OCI-LY3 (cell line): Measurements from ENCODE around the gene PBRM1.

ENCODE experiments used
- EZH2phosphoT487 ChIP-seq: fragments of 200-600 bp; shearing (Covaris generic); IDR thresholded peaks from 2 replicates; pipeline ENCODE4 v1.6.1; 2018; ENCODE audit warnings: antibody characterized with exemption, mixed run types, low read depth
- TF ChIP-seq, protein P1 (sequence below): fragments of 200-600, 300-600 bp; sonication (generic); IDR thresholded peaks from 2 replicates; pipeline ENCODE4 v1.5.1; 2014; ENCODE audit warnings: antibody characterized with exemption, low read length, low read depth

DNA sequence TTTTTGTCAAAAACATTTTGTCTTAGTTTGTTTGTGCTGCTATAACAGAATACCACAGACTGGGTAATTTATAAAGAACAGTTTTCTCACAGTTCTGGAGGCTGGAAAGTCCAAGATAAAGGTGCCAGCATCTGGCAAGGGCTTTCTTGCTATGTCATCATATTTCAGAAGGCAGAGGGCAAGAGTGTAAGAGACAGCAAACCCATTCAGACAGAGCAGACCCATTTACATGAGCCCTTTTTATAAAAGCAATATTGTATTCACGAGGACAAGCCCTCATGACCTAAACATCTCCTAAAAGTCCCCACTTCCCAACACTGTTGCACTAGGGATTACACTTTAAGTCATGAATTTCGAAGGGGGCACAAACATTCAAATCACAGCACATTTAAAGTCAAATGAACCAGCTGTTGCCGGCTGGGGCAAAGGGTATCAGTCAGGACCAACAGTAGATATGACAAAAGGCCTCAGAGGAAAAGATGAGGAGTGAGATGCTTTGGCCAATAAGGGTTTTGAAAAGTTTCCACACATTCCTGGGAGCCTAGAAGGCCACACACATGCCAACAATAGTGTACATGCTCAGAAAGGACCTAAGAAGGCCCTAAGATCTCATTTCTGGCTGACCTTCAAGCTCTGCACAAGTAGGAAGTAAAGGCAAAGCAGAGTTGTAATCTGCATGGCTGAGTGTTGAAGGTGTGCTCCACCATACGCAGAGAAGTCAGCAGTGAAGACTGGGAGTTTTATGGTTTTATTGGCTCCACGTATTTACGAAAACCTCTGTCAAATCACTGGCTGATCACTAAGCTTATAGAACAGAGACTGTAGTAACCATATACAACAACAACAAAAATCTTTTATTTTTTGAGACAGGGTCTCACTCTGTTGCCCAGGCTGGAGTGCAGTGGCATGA, 111.4 kb downstream of the PBRM1 start:
- TF ChIP-seq, protein P1, sequence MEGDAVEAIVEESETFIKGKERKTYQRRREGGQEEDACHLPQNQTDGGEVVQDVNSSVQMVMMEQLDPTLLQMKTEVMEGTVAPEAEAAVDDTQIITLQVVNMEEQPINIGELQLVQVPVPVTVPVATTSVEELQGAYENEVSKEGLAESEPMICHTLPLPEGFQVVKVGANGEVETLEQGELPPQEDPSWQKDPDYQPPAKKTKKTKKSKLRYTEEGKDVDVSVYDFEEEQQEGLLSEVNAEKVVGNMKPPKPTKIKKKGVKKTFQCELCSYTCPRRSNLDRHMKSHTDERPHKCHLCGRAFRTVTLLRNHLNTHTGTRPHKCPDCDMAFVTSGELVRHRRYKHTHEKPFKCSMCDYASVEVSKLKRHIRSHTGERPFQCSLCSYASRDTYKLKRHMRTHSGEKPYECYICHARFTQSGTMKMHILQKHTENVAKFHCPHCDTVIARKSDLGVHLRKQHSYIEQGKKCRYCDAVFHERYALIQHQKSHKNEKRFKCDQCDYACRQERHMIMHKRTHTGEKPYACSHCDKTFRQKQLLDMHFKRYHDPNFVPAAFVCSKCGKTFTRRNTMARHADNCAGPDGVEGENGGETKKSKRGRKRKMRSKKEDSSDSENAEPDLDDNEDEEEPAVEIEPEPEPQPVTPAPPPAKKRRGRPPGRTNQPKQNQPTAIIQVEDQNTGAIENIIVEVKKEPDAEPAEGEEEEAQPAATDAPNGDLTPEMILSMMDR, result no peak
- no peak for TF ChIP-seq EZH2phosphoT487
